ENCODE measurements around the gene PRLR.

The PRLR gene

GRCh38 chr5:35201291-35201690, 29.0 kb downstream of the PRLR start:
- H3K4me3 ChIP-seq (ENCODE audit: low read depth, low read length), result no peak overlapping the region
- no peak for DNase-seq (ENCODE audit: low read depth)
- no peak for TF ChIP-seq CTCF (IDR thresholded peaks at IDR 0.05; ENCODE audit: low read depth, low read length, missing control alignments)
- in situ Hi-C loops (cut with HindIII; ENCODE audit: low sequenced_read_pairs), result no loop called here

- no peak overlapping the region for H3K4me3 ChIP-seq (ENCODE audit: low read depth, low read length)
- no peak for DNase-seq (ENCODE audit: low read depth)
- in situ Hi-C loops (cut with HindIII; ENCODE audit: low sequenced_read_pairs), result no loop called here
- no peak for TF ChIP-seq CTCF (IDR thresholded peaks at IDR 0.05; ENCODE audit: low read depth, low read length, missing control alignments)
Observed at GRCh38 chr5:35199886-35200285, 30.4 kb downstream of the PRLR start.

GRCh38 chr5:35198686-35199085, 31.6 kb downstream of the PRLR start:
- in situ Hi-C loops (cut with HindIII; ENCODE audit: low sequenced_read_pairs), result no loop called here
- no peak for TF ChIP-seq CTCF (IDR thresholded peaks at IDR 0.05; ENCODE audit: low read depth, low read length, missing control alignments)
- no peak overlapping the region for H3K4me3 ChIP-seq (ENCODE audit: low read depth, low read length)
- no peak for DNase-seq (ENCODE audit: low read depth)

GRCh38 chr5:35198075-35198474, 32.2 kb downstream of the PRLR start:
- peak; percentile 22 for DNase-seq (ENCODE audit: low read depth)
- H3K4me3 ChIP-seq (ENCODE audit: low read depth, low read length), result no peak overlapping the region
- in situ Hi-C loops (cut with HindIII; ENCODE audit: low sequenced_read_pairs), result no loop called here
- no peak for TF ChIP-seq CTCF (IDR thresholded peaks at IDR 0.05; ENCODE audit: low read depth, low read length, missing control alignments)

- DNase-seq (ENCODE audit: low read depth), result no peak
- H3K4me3 ChIP-seq (ENCODE audit: low read depth, low read length), result no peak overlapping the region
- in situ Hi-C loops (cut with HindIII; ENCODE audit: low sequenced_read_pairs), result no loop called here
- TF ChIP-seq CTCF (IDR thresholded peaks at IDR 0.05; ENCODE audit: low read depth, low read length, missing control alignments), result no peak
Observed at GRCh38 chr5:35197351-35197750, 32.9 kb downstream of the PRLR start.

- in situ Hi-C loops (cut with HindIII; ENCODE audit: low sequenced_read_pairs), result no loop called here
- DNase-seq (ENCODE audit: low read depth), result no peak
- no peak for TF ChIP-seq CTCF (IDR thresholded peaks at IDR 0.05; ENCODE audit: low read depth, low read length, missing control alignments)
- no peak overlapping the region for H3K4me3 ChIP-seq (ENCODE audit: low read depth, low read length)
Observed at GRCh38 chr5:35195472-35195852, 34.8 kb downstream of the PRLR start.

Measured in astrocyte of the cerebellum (primary cell).